WERI-Rb-1 (cell line): ENCODE results near the gene STRA6.

Experiments used
- DNase-seq: peaks from one replicate; pipeline ENCODE4 v3.0.0-alpha.2; 2020
- H3K27ac ChIP-seq: fragments of 250-450 bp; sonication (Bioruptor Pico); 2 replicates; pipeline ENCODE4 v1.5.1; 2020; ENCODE audit warnings: mild to moderate bottlenecking, moderate library complexity
- H3K27me3 ChIP-seq: fragments of 250-450 bp; sonication (Bioruptor Pico); 2 replicates; pipeline ENCODE4 v1.5.1; 2021; ENCODE audit warnings: mild to moderate bottlenecking, low read depth, moderate library complexity; ENCODE audit not compliant: insufficient read depth, severe bottlenecking
- H3K36me3 ChIP-seq: fragments of 250-450 bp; sonication (Bioruptor Pico); 2 replicates; pipeline ENCODE4 v1.5.1; 2020; ENCODE audit warnings: mild to moderate bottlenecking, moderate library complexity
- H3K4me3 ChIP-seq: 2 replicates; pipeline ENCODE4 v1.5.1; 2011; ENCODE audit warnings: low read depth, mild to moderate bottlenecking, control low read depth, low read length
- H3K9me3 ChIP-seq: fragments of 250-450 bp; sonication (Bioruptor Pico); 2 replicates; pipeline ENCODE4 v1.5.1; 2021; ENCODE audit warnings: mild to moderate bottlenecking, moderate library complexity; ENCODE audit not compliant: severe bottlenecking
- CTCF ChIP-seq: IDR thresholded peaks from 2 replicates; pipeline ENCODE4 v1.5.1; 2011; ENCODE audit warnings: low read depth, mild to moderate bottlenecking, control low read depth, inconsistent platforms, low read length

STRA6 gene

GRCh38 chr15:74130849-74131627 lies 71.5 kb downstream of the STRA6 start:
- Histone ChIP-seq H3K4me3 (no peak overlapping the region), H3K27ac (no peak overlapping the region), H3K36me3 (no peaks in the 10 kb centered on the region), H3K9me3 (peaks cover 14% of the 10 kb centered on the region), H3K27me3 (no peaks in the 10 kb centered on the region)
- TF ChIP-seq CTCF: no peak
- DNase-seq: no peak

- Histone ChIP-seq H3K36me3 (no peaks in the 10 kb centered on the region), H3K4me3 (no peak within 1 kb of the TSS), H3K27ac (no peak within 1 kb of the TSS), H3K27me3 (no peaks in the 10 kb centered on the region), H3K9me3 (peaks cover 14% of the 10 kb centered on the region)
- TF ChIP-seq CTCF: no peak
- no peak for DNase-seq
Observed at GRCh38 chr15:74130155-74130848, 72.3 kb downstream of the STRA6 start, which contains the start of gene ISLR2. Gene ISLR2, plus strand, starts transcription at chr15:74130586. Its CDS starts 2,169 bp downstream, at chr15:74132755.

- H3K4me3 ChIP-seq: no peak overlapping the region
- H3K27ac ChIP-seq: no peak overlapping the region
- H3K27me3 ChIP-seq: no peaks in the 10 kb centered on the region
- peaks cover 13% of the 10 kb centered on the region for H3K9me3 ChIP-seq
- no peaks in the 10 kb centered on the region for H3K36me3 ChIP-seq
- TF ChIP-seq CTCF: no peak
- DNase-seq: no peak
Observed at GRCh38 chr15:74129586-74130154, 72.9 kb downstream of the STRA6 start.
